HUES48 (cell line): ENCODE data around the gene DBNDD1.
"Not testable (repeated sequence)": the region's sequence is repeated elsewhere in the genome, so short reads cannot be mapped to it uniquely, and the experiment has no call there.

Experiments used
- H3K27ac ChIP-seq: one replicate; pipeline ENCODE4 v1.7.0; 2013; ENCODE audit warnings: low read depth, low read length, inconsistent platforms
- H3K27me3 ChIP-seq: 2 replicates; pipeline ENCODE4 v1.6.1; 2013; ENCODE audit warnings: mild to moderate bottlenecking, low read length; ENCODE audit not compliant: control insufficient read depth, insufficient read depth
- H3K36me3 ChIP-seq: 2 replicates; pipeline ENCODE4 v1.6.1; 2013; ENCODE audit warnings: low read length; ENCODE audit not compliant: control insufficient read depth, insufficient read depth
- H3K4me1 ChIP-seq: 2 replicates; pipeline ENCODE4 v1.6.1; 2013; ENCODE audit warnings: mild to moderate bottlenecking, low read length; ENCODE audit not compliant: control insufficient read depth, insufficient read depth
- H3K4me3 ChIP-seq: 2 replicates; pipeline ENCODE4 v1.5.1; 2013; ENCODE audit warnings: mild to moderate bottlenecking, low read depth, low read length
- H3K9ac ChIP-seq: 2 replicates; pipeline ENCODE4 v1.6.1; 2013; ENCODE audit warnings: mild to moderate bottlenecking, low read depth, low read length, moderate library complexity
- H3K9me3 ChIP-seq: 2 replicates; pipeline ENCODE4 v1.6.1; 2013; ENCODE audit warnings: low read length; ENCODE audit not compliant: control insufficient read depth, insufficient read depth

Gene DBNDD1

GRCh38 chr16:90011508-90011819 lies 7.8 kb downstream of the DBNDD1 start:
- no peaks in the 10 kb centered on the region for H3K4me1 ChIP-seq
- no peak overlapping the region for H3K9ac ChIP-seq
- no peaks in the 10 kb centered on the region for H3K27me3 ChIP-seq
- peaks cover 33% of the 10 kb centered on the region for H3K36me3 ChIP-seq
- H3K4me3 ChIP-seq, result no peak overlapping the region
- H3K27ac ChIP-seq, result no peak overlapping the region
- no peaks in the 10 kb centered on the region for H3K9me3 ChIP-seq

GRCh38 chr16:90010676-90011507 lies 8.4 kb downstream of the DBNDD1 start:
- Histone ChIP-seq H3K9me3 (no peaks in the 10 kb centered on the region), H3K27ac (no peak overlapping the region), H3K9ac (no peak overlapping the region), H3K4me3 (no peak overlapping the region), H3K4me1 (no peaks in the 10 kb centered on the region), H3K36me3 (peaks cover 36% of the 10 kb centered on the region), H3K27me3 (no peaks in the 10 kb centered on the region)

DNA sequence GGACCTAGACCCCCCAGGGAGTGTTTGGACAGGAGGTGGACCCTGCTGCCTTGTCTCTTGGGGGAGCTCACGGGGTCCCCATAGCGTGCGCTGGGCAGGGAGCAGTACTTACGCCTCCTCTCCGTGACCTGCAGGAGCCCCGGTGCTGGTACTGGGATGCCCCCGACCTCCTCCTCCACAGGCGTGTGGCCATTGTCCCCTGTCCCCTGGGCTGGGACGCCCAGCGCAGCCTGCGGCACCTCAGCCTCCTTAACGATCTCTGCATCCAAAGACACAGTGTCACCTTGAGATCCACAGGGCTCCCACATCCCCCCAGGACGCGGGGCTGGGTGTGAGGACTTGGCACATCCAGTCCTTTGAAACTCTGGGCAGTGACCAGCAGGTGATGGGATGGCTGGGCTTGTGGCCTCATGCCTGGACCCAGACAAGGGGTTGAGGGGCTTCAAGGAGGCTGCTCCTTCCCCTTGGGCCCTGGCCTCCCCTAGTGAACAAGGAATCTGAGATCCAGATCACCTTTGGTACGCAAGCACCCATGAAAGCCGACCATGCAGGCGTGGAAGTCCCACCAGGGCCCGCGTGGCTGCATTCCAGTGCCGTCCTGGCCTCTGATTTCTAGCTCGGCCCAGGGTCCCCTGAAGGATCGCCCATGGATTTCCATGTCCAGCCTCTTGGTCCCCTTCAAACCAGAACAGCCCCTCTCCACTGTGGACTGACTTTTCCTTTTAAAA lies 9.9 kb downstream of the DBNDD1 start:
- Histone ChIP-seq H3K36me3 (peaks cover 29% of the 10 kb centered on the region), H3K9me3 (no peaks in the 10 kb centered on the region), H3K4me1 (no peaks in the 10 kb centered on the region), H3K9ac (no peak overlapping the region), H3K4me3 (no peak overlapping the region), H3K27ac (no peak overlapping the region), H3K27me3 (no peaks in the 10 kb centered on the region)

- Histone ChIP-seq H3K36me3 (peaks cover 27% of the 10 kb centered on the region), H3K4me3 (no peak overlapping the region), H3K4me1 (no peaks in the 10 kb centered on the region), H3K27ac (no peak overlapping the region), H3K27me3 (no peaks in the 10 kb centered on the region), H3K9ac (no peak overlapping the region), H3K9me3 (no peaks in the 10 kb centered on the region)
Observed at GRCh38 chr16:90008708-90009145, 10.5 kb downstream of the DBNDD1 start.

DNA sequence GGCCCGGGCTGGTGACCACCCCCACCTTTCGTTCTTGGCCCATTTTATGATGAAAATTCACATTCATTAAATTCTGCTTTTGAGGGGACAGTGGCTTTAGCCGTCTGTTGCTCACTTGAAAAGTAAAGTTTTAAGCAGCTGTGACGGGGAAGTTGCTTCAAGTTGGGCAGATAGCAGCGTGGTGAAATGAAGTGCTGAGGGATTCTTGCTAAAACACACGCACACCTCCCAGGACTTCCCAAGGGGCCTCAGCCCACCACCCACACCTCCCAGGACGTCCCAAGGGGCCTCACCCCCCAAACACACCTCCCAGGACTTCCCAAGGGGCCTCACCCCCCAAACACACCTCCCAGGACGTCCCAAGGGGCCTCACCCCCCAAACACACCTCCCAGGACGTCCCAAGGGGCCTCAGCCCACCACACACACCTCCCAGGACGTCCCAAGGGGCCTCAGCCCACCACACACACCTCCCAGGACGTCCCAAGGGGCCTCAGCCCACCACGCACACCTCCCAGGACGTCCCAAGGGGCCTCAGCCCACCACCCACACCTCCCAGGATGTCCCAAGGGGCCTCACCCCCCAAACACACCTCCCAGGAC lies 11.5 kb downstream of the DBNDD1 start:
- H3K4me1 ChIP-seq, H3K27ac ChIP-seq, H3K9ac ChIP-seq, H3K9me3 ChIP-seq, H3K27me3 ChIP-seq, H3K4me3 ChIP-seq: not testable (repeated sequence)
- H3K36me3 ChIP-seq, result peaks cover 24% of the 10 kb centered on the region

GRCh38 chr16:90007015-90007414 lies 12.2 kb downstream of the DBNDD1 start:
- Histone ChIP-seq H3K9ac (no peak overlapping the region), H3K27ac (no peak overlapping the region), H3K4me3 (no peak overlapping the region), H3K36me3 (peaks cover 21% of the 10 kb centered on the region), H3K4me1 (no peaks in the 10 kb centered on the region), H3K27me3 (no peaks in the 10 kb centered on the region), H3K9me3 (no peaks in the 10 kb centered on the region)

GRCh38 chr16:90005956-90006663 lies 13.1 kb downstream of the DBNDD1 start:
- peaks cover 19% of the 10 kb centered on the region for H3K36me3 ChIP-seq
- H3K9ac ChIP-seq, result no peak overlapping the region
- H3K4me1 ChIP-seq, result no peaks in the 10 kb centered on the region
- H3K4me3 ChIP-seq, result no peak overlapping the region
- no peaks in the 10 kb centered on the region for H3K27me3 ChIP-seq
- no peaks in the 10 kb centered on the region for H3K9me3 ChIP-seq
- H3K27ac ChIP-seq, result no peak overlapping the region

- Histone ChIP-seq H3K4me3 (no peak overlapping the region), H3K9me3 (no peaks in the 10 kb centered on the region), H3K27me3 (no peaks in the 10 kb centered on the region), H3K4me1 (no peaks in the 10 kb centered on the region), H3K9ac (no peak overlapping the region), H3K27ac (no peak overlapping the region), H3K36me3 (peaks cover 19% of the 10 kb centered on the region)
Observed at GRCh38 chr16:90004577-90004976, 14.7 kb downstream of the DBNDD1 start.

DNA sequence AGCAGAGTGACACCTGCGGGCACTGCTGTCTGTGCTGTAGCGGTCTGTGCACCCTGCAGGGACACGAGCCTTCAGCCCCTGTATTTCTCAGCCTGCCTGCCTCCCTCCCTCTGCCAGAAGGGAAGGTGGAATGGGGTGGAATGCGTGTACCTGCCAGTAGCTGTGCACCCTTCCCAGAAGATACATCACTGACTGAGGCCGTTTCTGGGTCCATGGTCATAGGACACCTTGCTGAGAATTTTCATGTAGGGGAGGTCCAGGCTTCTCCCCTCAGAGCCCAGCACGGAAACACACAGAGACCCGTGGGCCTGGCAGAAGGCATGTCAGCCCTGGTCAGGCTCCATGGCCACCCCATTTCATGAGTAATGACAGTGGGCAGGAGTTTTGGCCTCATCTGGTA lies 16.5 kb downstream of the DBNDD1 start:
- peaks cover 22% of the 10 kb centered on the region for H3K36me3 ChIP-seq
- no peak overlapping the region for H3K4me3 ChIP-seq
- no peaks in the 10 kb centered on the region for H3K4me1 ChIP-seq
- H3K27me3 ChIP-seq, result no peaks in the 10 kb centered on the region
- no peak overlapping the region for H3K27ac ChIP-seq
- H3K9me3 ChIP-seq, result no peaks in the 10 kb centered on the region
- no peak overlapping the region for H3K9ac ChIP-seq

DNA sequence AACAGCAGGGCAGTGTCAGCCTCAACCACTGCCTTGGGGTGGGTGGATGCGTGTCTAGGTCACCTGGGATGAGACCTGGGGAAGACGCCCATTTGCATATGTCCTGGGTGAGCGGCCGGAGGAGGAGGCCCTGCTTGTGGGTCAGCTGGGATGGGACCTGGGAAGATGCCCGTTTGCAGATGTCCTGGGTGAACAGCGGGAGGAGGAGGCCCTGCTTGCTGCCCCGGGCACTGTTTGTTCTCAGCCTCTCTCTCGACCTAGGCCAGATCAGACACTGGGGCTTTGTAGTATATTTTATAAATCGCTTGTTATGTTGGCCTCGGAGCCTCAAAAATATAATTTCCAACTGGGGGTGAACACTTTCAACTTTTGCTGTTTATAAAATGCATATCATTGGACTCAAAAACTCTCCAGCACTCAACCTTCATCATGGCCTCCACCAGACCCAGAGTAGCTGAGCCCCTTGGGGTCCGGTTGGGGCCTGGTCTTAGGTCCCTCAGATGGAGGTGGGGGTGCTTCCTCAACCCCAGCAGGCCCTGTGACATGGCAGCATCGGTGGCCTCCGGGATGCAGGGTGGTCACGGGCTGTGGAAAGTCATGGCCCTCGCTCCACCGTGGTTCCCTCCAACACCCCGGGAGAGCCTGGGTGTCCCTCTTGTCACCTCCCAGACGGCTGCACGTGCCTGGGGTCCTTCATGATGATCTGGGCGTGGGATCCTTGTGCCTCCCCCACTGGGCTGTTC lies 17.3 kb downstream of the DBNDD1 start:
- no peaks in the 10 kb centered on the region for H3K9me3 ChIP-seq
- H3K4me1 ChIP-seq, result no peaks in the 10 kb centered on the region
- no peak overlapping the region for H3K4me3 ChIP-seq
- H3K9ac ChIP-seq, result no peak overlapping the region
- H3K36me3 ChIP-seq, result peaks cover 19% of the 10 kb centered on the region
- no peaks in the 10 kb centered on the region for H3K27me3 ChIP-seq
- H3K27ac ChIP-seq, result no peak overlapping the region
